ENCODE results near the gene COPZ2. TPM values are rescaled to one million over a fixed set of nuclear protein-coding genes. Genes with fewer than 3 reads are reported as not detected.

COPZ2 gene
- total and polyA plus RNA-seq, 9 of the 15 experiments (the other 6 are each of a cell fraction or from before 2014, with no cell fraction given) = 0.22 to 0.49 TPM; not detected in 7

DNA sequence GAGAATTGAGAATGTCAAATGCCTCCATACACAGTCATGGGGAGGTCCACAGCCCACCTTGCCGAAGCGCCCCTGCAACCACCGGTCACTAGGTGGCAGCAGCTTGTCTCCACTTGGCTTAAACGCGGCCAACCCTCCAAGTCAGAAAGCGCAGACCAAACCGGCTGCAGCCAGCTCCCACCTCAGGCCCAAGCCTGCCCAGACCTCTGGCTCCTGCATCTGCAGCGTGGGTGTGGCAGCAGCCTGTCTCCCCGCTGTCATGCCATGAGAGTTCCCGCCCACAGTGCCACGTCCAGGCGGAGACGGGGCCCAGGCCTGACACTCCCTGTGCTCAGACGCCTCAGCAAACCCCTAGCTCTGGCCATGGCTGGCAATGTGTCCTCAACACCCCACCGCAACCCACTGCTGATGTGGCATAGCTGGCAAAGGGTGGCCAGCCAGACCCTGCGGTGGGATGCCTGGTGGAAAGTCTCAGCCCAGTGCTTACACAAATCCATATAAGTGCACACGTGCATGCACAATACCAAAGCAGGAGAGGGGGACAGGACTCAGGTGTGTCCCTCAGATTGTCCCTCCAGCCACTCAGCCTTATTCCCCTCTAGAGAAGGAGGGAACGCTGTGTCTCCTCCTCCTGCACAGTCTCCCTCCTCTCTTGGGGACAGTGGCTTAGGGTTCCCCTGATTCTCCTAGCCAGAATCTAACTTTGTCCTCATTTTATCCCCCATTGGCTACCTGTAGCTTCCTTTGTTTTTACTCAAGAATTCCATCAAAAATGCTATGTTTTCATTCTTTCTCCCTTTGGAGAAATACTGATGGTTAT is 10.9 kb downstream of the COPZ2 start (continued):
- TF ChIP-seq, protein P1, sequence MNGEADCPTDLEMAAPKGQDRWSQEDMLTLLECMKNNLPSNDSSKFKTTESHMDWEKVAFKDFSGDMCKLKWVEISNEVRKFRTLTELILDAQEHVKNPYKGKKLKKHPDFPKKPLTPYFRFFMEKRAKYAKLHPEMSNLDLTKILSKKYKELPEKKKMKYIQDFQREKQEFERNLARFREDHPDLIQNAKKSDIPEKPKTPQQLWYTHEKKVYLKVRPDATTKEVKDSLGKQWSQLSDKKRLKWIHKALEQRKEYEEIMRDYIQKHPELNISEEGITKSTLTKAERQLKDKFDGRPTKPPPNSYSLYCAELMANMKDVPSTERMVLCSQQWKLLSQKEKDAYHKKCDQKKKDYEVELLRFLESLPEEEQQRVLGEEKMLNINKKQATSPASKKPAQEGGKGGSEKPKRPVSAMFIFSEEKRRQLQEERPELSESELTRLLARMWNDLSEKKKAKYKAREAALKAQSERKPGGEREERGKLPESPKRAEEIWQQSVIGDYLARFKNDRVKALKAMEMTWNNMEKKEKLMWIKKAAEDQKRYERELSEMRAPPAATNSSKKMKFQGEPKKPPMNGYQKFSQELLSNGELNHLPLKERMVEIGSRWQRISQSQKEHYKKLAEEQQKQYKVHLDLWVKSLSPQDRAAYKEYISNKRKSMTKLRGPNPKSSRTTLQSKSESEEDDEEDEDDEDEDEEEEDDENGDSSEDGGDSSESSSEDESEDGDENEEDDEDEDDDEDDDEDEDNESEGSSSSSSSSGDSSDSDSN (IDR thresholded peaks at IDR 0.05; ENCODE audit: borderline replicate concordance in 1 of 2, low read depth in 2 of 2, low read length in 2 of 2) = peak in 1 of 2 experiments; percentile 54; a peak in 1 of 4 replicates
- TF ChIP-seq HEY1 (CRISPR knock-in tag; IDR thresholded peaks at IDR 0.05; ENCODE audit: borderline replicate concordance) = no peak
- no peak for TF ChIP-seq WHSC1 (IDR thresholded peaks at IDR 0.05; ENCODE audit: low read length)
- no peak for TF ChIP-seq TEAD2 (tag; IDR thresholded peaks at IDR 0.05)
- TF ChIP-seq, protein P2, sequence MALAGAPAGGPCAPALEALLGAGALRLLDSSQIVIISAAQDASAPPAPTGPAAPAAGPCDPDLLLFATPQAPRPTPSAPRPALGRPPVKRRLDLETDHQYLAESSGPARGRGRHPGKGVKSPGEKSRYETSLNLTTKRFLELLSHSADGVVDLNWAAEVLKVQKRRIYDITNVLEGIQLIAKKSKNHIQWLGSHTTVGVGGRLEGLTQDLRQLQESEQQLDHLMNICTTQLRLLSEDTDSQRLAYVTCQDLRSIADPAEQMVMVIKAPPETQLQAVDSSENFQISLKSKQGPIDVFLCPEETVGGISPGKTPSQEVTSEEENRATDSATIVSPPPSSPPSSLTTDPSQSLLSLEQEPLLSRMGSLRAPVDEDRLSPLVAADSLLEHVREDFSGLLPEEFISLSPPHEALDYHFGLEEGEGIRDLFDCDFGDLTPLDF (CRISPR knock-in tag; IDR thresholded peaks at IDR 0.05) = no peak
- no peak for TF ChIP-seq FOS (IDR thresholded peaks at IDR 0.05; ENCODE audit: extremely low read depth, insufficient read length)
- TF ChIP-seq GATA2 (CRISPR knock-in tag; IDR thresholded peaks at IDR 0.05) = no peak
- TF ChIP-seq ZNF699 (CRISPR knock-in tag; IDR thresholded peaks at IDR 0.05; ENCODE audit: insufficient replicate concordance) = no peak
- TF ChIP-seq EZH2 (IDR thresholded peaks at IDR 0.05; ENCODE audit: borderline replicate concordance, low read depth, low read length) = no peak
- no peak for TF ChIP-seq ZNF316 (IDR thresholded peaks at IDR 0.05)
- TF ChIP-seq NRF1 (conservative IDR thresholded peaks at IDR 0.05 in 1 of 2, IDR thresholded peaks at IDR 0.05 in 1 of 2) = peak in 1 of 2 experiments; percentile 50; a peak in 2 of 4 replicates
- TF ChIP-seq RBBP5 (IDR thresholded peaks at IDR 0.05; ENCODE audit: borderline replicate concordance, insufficient read depth, low read length, poor library complexity, severe bottlenecking) = no peak
- TF ChIP-seq PHF21A (IDR thresholded peaks at IDR 0.05; ENCODE audit: borderline replicate concordance, low read depth) = no peak
- no peak for TF ChIP-seq FOXJ2 (tag; IDR thresholded peaks at IDR 0.05)
- no peak for TF ChIP-seq ZNF79 (CRISPR knock-in tag; IDR thresholded peaks at IDR 0.05; ENCODE audit: low read depth)
- TF ChIP-seq ZNF584 (CRISPR knock-in tag; IDR thresholded peaks at IDR 0.05; ENCODE audit: low read depth) = no peak
- peak; percentile 26; the same call in 1 of the 2 replicates for TF ChIP-seq JUND (IDR thresholded peaks at IDR 0.05; ENCODE audit: borderline replicate concordance, low read depth, low read length)
- TF ChIP-seq JUND (tag; IDR thresholded peaks at IDR 0.05; ENCODE audit: borderline replicate concordance, low read depth, low read length) = no peak; the same call in 2 of the 3 replicates
- no peak for TF ChIP-seq SETDB1 (IDR thresholded peaks at IDR 0.05; ENCODE audit: low read length)
- TF ChIP-seq KLF6 (CRISPR knock-in tag; IDR thresholded peaks at IDR 0.05; ENCODE audit: borderline replicate concordance) = no peak

All from K562 (cell line).